Prostate gland (tissue), 2 donors: Measurements from ENCODE around the gene AKR1D1. TPM values are rescaled to one million over a fixed set of nuclear protein-coding genes. Genes with fewer than 3 reads are reported as not detected.

ENCODE experiments used
- DNase-seq: peaks from one replicate; pipeline ENCODE4 v3.0.0-alpha.2; 2019; ENCODE audit warnings: low spot score
- H3K27ac ChIP-seq, 2 donors: fragments of 200-600 bp; sonication (generic); 2 replicates each; pipeline ENCODE4 v1.5.1; 2017 to 2019
- H3K27me3 ChIP-seq: fragments of 200-600 bp; sonication (generic); replicated peaks from 2 replicates; pipeline ENCODE4 v1.5.1; 2019; ENCODE audit not compliant: insufficient read depth
- H3K36me3 ChIP-seq, 2 donors: fragments of 200-600 bp; sonication (generic); 1 replicate in 1 of 2; 2 replicates in 1 of 2; pipeline versions ENCODE4 v1.5.1 to v1.8.1; 2017 to 2019
- H3K4me1 ChIP-seq: fragments of 200-600 bp; sonication (generic); replicated peaks from 2 replicates; pipeline ENCODE4 v1.5.1; 2019
- H3K4me3 ChIP-seq, 2 donors: fragments of 200-600 bp; sonication (generic); 2 replicates each; pipeline ENCODE4 v1.5.1; 2017 to 2019
- H3K9me3 ChIP-seq: fragments of 200-600 bp; sonication (generic); 2 replicates; pipeline ENCODE4 v1.5.1; 2017
- POLR2A ChIP-seq: fragments of 450-650 bp; IDR thresholded peaks from one replicate; pipeline ENCODE4 v1.6.1; 2016; ENCODE audit warnings: antibody characterized with exemption, mild to moderate bottlenecking
- POLR2AphosphoS5 ChIP-seq: sonication (generic); formaldehyde crosslinking; IDR thresholded peaks from one replicate; pipeline ENCODE4 v1.6.1; 2017; ENCODE audit warnings: antibody characterized with exemption
- WGBS: methylation state at CpG from one replicate; pipeline ENCODE4 v1.1.5; 2018; 5-methylcytosine and 5-hydroxymethylcytosine counted together
- intact Hi-C: fragments of 100-400 bp; cut with DNase I; formaldehyde crosslinking; loops from one replicate; pipeline ENCODE4 v1.14.2; 2022
- total RNA-seq, 2 donors: library from RNA; depleted of rRNA; stranded (reverse); fragments of >200 nt; gene quantifications; one replicate each; pipeline ENCODE4 v1.1.0, GENCODE V29; 2016
- TF ChIP-seq, protein P1 (sequence below), 4 experiments: fragments of 200-600 bp in 2 of 4; fragments of 450-650 bp in 2 of 4; sonication (generic) in 2 of 4; IDR thresholded peaks; 1 replicate in 3 of 4; 2 replicates in 1 of 4; pipeline ENCODE4 v1.5.1; 2016 to 2019; ENCODE audit warnings: antibody characterized with exemption in 4 of 4, mild to moderate bottlenecking in 2 of 4, moderate library complexity in 2 of 4

Gene AKR1D1
- total RNA-seq, 2 donors from 2014 or later, result not detected

DNA sequence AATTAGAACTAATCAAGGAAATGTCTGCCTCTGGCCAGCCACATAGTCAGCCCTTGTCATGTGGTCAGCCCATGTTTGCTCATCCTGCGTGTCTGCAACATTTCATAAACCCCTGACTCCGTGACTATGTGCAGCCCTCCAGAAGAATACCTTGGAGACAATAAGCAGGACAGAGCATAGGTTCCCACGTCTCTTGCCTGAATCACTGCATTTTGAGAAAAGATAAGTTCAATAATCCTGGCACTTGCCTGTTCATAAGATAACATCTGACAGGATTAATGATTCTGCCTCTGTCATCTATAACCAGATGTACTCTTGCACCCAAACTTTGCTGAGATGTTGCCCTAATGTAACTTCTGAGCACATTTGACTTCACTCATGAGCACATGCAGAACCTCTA, 78.4 kb downstream of the AKR1D1 start:
- Histone ChIP-seq H3K27ac (no peak overlapping the region), H3K9me3 (no peaks in the 10 kb centered on the region), H3K4me3 (no peak overlapping the region), H3K36me3 (no peaks in the 10 kb centered on the region), H3K27me3 (no peaks in the 10 kb centered on the region), H3K4me1 (no peaks in the 10 kb centered on the region)
- no peak for TF ChIP-seq POLR2AphosphoS5
- TF ChIP-seq, protein P1, sequence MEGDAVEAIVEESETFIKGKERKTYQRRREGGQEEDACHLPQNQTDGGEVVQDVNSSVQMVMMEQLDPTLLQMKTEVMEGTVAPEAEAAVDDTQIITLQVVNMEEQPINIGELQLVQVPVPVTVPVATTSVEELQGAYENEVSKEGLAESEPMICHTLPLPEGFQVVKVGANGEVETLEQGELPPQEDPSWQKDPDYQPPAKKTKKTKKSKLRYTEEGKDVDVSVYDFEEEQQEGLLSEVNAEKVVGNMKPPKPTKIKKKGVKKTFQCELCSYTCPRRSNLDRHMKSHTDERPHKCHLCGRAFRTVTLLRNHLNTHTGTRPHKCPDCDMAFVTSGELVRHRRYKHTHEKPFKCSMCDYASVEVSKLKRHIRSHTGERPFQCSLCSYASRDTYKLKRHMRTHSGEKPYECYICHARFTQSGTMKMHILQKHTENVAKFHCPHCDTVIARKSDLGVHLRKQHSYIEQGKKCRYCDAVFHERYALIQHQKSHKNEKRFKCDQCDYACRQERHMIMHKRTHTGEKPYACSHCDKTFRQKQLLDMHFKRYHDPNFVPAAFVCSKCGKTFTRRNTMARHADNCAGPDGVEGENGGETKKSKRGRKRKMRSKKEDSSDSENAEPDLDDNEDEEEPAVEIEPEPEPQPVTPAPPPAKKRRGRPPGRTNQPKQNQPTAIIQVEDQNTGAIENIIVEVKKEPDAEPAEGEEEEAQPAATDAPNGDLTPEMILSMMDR (IDR thresholded peaks at IDR 0.05), result no peak
- no peak for TF ChIP-seq POLR2A
- intact Hi-C loops, result no loop called here
- WGBS, result 63% methylated on average over 3 of the region's 3 CpGs
- no peak for DNase-seq

DNA sequence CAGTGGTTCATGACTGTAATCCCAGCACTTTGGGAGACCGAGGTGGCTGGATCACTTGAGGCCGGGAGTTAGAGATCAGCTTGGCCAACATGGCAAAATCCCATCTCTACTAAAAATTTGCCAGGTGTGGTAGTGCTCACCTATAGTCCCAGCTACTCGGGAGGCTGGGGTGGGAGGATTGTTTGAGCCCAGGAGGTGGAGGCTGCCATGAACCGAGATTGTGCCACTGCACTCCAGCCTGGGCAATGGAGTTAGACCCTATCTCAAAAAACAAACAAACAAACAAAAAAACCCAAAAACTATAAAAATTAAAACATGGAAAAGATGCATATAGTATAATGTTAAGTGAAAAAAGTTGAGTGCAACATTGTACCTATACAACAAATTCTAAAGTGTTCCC, 81.4 kb downstream of the AKR1D1 start:
- intact Hi-C loops, result no loop called here
- no peak overlapping the region for H3K27ac ChIP-seq
- H3K27me3 ChIP-seq, result no peaks in the 10 kb centered on the region
- WGBS, result 84% methylated on average over 4 of the region's 4 CpGs
- H3K4me3 ChIP-seq, result no peak overlapping the region
- no peaks in the 10 kb centered on the region for H3K9me3 ChIP-seq
- H3K4me1 ChIP-seq, result no peaks in the 10 kb centered on the region
- H3K36me3 ChIP-seq, result no peaks in the 10 kb centered on the region
- no peak for DNase-seq
- TF ChIP-seq POLR2AphosphoS5 (no peak), POLR2A (no peak)
- TF ChIP-seq, protein P1 (IDR thresholded peaks at IDR 0.05), result no peak

DNA sequence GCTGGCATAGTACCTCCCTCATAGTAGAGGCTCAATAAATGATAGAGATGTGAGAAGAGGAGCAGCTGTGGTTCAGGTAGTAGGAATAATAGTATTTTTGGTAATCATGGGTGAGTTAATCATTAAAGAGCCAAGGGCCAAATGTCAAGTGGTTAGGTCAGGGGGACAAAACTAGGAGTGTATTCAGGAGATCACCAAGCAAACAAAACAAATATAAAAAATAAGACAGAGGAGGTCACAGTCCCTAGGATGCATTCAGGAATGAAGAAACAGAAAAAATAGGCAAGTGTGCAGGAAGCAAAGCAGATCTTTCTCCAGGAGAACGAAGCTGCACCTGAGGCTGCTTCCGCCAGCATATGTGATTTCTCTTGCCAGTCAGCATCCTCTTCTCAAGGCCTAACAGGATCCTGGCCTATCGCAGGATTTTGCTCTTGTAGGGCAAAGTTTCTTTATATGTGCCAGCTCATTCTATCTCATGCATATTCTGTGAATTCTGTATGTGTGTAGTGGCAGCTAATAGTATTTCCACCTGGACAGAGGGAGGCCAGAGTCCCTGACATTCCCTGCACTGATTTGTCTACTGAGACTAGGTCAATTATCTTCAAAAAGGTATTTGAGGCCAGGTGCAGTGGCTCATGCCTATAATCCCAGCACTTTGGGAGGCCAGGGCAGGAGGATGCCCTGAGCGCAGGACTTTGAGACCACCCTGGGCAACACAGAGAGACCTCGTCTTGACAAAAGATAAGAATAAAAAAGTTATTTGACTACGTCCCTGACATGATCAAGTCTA, 82.7 kb downstream of the AKR1D1 start:
- Histone ChIP-seq H3K27me3 (no peaks in the 10 kb centered on the region), H3K4me1 (no peaks in the 10 kb centered on the region), H3K4me3 (no peak overlapping the region), H3K36me3 (no peaks in the 10 kb centered on the region), H3K27ac (no peak overlapping the region), H3K9me3 (no peaks in the 10 kb centered on the region)
- WGBS, result 94% methylated on average over 6 of the region's 6 CpGs
- DNase-seq, result no peak
- TF ChIP-seq POLR2A (no peak), POLR2AphosphoS5 (no peak)
- TF ChIP-seq, protein P1 (IDR thresholded peaks at IDR 0.05), result no peak
- intact Hi-C loops, result no loop called here

DNA sequence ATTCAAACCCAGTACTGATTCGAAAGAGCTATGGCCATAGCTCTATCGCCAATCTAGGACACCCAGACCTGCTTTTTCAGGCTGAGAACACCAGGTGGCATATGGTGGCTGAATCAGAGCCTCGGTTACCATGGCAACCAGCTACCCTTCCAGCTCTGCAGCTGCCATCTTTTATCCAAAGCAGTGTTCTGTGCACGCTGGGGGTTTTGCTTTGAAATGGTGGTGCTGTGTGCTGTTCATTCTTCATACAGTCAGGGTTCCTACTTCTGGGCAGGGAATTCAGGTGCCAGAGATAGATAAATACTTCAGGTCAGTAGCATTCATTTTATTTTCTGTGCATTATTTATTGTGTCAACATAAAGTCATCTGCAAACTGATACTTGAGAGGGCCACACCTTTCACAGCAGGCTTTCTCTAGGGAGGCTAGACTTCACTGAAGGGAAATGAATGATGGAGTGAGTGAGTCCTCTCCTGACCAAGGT, 85.4 kb downstream of the AKR1D1 start:
- no peaks in the 10 kb centered on the region for H3K36me3 ChIP-seq
- intact Hi-C loops, result loop anchor here (10.0 kb wide), 1 partner anchor 573 kb away; no protein-coding TSS in a partner anchor
- TF ChIP-seq POLR2AphosphoS5 (peak; percentile 38), POLR2A (no peak)
- TF ChIP-seq, protein P1 (IDR thresholded peaks at IDR 0.05), result peak; percentile 36 to 76 (median 67)
- no peak overlapping the region for H3K4me3 ChIP-seq
- no peak overlapping the region for H3K27ac ChIP-seq
- WGBS, result 12% methylated on average over 4 of the region's 4 CpGs
- no peaks in the 10 kb centered on the region for H3K27me3 ChIP-seq
- peak; percentile 79 for DNase-seq
- no peaks in the 10 kb centered on the region for H3K9me3 ChIP-seq
- no peaks in the 10 kb centered on the region for H3K4me1 ChIP-seq

DNA sequence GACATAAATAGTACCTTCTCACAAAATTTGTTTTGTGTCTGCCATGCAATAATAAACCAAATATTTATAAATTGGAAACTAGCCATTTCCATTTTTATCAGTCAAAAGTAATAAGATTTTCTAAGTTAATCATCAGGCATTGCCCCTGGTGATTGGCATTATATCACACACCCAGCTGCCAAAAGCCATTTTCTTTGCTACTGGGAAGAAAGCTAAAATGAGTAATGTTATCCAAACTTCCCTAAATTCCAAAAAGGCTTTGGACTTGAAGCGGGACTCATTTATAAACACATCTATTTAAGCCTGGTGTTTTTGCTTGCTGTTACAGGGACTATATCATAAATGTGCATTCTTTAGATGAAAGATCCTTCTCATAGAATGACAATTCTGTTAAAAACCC, 86.0 kb downstream of the AKR1D1 start:
- intact Hi-C loops, result loop anchor here (10.0 kb wide), 1 partner anchor 573 kb away; no protein-coding TSS in a partner anchor
- H3K27ac ChIP-seq, result no peak overlapping the region
- TF ChIP-seq POLR2A, result no peak
- TF ChIP-seq, protein P1 (IDR thresholded peaks at IDR 0.05), result no peak
- TF ChIP-seq POLR2AphosphoS5, result no peak
- H3K9me3 ChIP-seq, result no peaks in the 10 kb centered on the region
- no peak for DNase-seq
- H3K4me3 ChIP-seq, result no peak overlapping the region
- no peaks in the 10 kb centered on the region for H3K4me1 ChIP-seq
- no peaks in the 10 kb centered on the region for H3K36me3 ChIP-seq
- no peaks in the 10 kb centered on the region for H3K27me3 ChIP-seq
- 67% methylated on average over 1 of the region's 1 CpG for WGBS
